ENCODE measurements around the gene DTNBP1. TPM values are rescaled to one million over a fixed set of nuclear protein-coding genes. Genes with fewer than 3 reads are reported as not detected.

DTNBP1 gene
- total and polyA plus RNA-seq, 2 experiments from 2014 or later = 9.2 to 41.6 TPM

- no peak for DNase-seq (ENCODE audit: low read depth in 1 of 2, low spot score in 1 of 2)
- H3K27ac ChIP-seq = no peak overlapping the region
- TF ChIP-seq, protein P1, sequence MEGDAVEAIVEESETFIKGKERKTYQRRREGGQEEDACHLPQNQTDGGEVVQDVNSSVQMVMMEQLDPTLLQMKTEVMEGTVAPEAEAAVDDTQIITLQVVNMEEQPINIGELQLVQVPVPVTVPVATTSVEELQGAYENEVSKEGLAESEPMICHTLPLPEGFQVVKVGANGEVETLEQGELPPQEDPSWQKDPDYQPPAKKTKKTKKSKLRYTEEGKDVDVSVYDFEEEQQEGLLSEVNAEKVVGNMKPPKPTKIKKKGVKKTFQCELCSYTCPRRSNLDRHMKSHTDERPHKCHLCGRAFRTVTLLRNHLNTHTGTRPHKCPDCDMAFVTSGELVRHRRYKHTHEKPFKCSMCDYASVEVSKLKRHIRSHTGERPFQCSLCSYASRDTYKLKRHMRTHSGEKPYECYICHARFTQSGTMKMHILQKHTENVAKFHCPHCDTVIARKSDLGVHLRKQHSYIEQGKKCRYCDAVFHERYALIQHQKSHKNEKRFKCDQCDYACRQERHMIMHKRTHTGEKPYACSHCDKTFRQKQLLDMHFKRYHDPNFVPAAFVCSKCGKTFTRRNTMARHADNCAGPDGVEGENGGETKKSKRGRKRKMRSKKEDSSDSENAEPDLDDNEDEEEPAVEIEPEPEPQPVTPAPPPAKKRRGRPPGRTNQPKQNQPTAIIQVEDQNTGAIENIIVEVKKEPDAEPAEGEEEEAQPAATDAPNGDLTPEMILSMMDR (IDR thresholded peaks at IDR 0.05; ENCODE audit: low read depth, low read length) = no peak
- no peak overlapping the region for H3K4me3 ChIP-seq
- H3K27me3 ChIP-seq = no peaks in the 10 kb centered on the region
- no peaks in the 10 kb centered on the region for H3K36me3 ChIP-seq
- peaks cover 25% of the 10 kb centered on the region for H3K4me1 ChIP-seq (ENCODE audit: low read depth)
- no peaks in the 10 kb centered on the region for H3K9me3 ChIP-seq (ENCODE audit: low read depth)
Observed at GRCh38 chr6:15481390-15482291, 181.2 kb downstream of the DTNBP1 start.

DNA sequence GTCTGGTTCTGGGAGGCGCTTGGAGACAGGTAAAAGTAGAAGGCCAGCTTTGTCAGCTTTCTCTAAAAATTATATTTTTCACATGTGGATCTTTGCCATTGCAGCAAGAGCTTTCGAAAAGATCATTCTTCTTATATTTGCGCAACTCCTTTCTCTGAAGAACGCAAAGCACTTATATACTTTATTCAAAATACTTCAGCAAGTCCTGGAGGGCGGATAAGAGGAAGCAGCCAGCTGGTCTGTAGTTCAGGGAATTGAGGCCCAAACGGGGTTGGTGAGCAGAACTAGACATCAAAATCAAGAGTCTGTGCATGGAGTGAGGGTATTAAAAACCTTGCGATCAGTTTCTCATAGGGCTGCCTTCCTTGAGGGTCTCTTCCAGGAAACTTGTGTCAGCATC is 182.3 kb downstream of the DTNBP1 start:
- TF ChIP-seq, protein P1 (IDR thresholded peaks at IDR 0.05; ENCODE audit: low read depth, low read length) = no peak
- no peaks in the 10 kb centered on the region for H3K9me3 ChIP-seq (ENCODE audit: low read depth)
- no peak for DNase-seq (ENCODE audit: low read depth in 1 of 2, low spot score in 1 of 2)

GRCh38 chr6:15479761-15480160 is 183.1 kb downstream of the DTNBP1 start:
- Histone ChIP-seq H3K36me3 (no peaks in the 10 kb centered on the region), H3K4me1 (ENCODE audit: low read depth) (peaks cover 25% of the 10 kb centered on the region), H3K27ac (no peak overlapping the region), H3K4me3 (no peak overlapping the region), H3K27me3 (no peaks in the 10 kb centered on the region), H3K9me3 (ENCODE audit: low read depth) (no peaks in the 10 kb centered on the region)
- TF ChIP-seq, protein P1 (IDR thresholded peaks at IDR 0.05; ENCODE audit: low read depth, low read length) = no peak
- no peak for DNase-seq (ENCODE audit: low read depth in 1 of 2, low spot score in 1 of 2)

More for the DNA sequence above, 182.3 kb downstream of the DTNBP1 start:
- Histone ChIP-seq H3K36me3 (no peaks in the 10 kb centered on the region), H3K4me1 (ENCODE audit: low read depth) (peaks cover 25% of the 10 kb centered on the region), H3K27me3 (no peaks in the 10 kb centered on the region), H3K27ac (no peak overlapping the region), H3K4me3 (no peak overlapping the region)

DNA sequence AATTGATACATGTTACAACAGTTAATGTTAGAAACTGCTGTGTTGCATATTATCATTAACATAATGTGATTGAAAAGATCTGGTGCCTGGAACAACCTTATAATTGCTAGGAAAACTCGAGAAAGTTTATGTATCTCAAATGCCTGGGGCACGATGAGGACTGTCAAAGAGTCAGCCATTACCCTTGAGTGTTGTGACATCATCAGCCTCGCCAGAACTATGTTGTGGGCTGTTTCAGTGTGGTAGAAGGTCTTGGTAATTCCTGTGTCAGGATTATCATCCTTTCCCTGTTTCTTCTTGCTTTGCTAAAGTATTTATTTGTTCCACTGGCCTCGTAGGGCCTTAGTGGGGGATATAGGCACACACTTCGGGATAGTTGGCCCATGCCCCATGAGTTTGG is 185.1 kb downstream of the DTNBP1 start:
- H3K27ac ChIP-seq = no peak overlapping the region
- H3K4me1 ChIP-seq (ENCODE audit: low read depth) = peaks cover 19% of the 10 kb centered on the region
- no peaks in the 10 kb centered on the region for H3K9me3 ChIP-seq (ENCODE audit: low read depth)
- no peak for DNase-seq (ENCODE audit: low read depth in 1 of 2, low spot score in 1 of 2)
- H3K36me3 ChIP-seq = no peaks in the 10 kb centered on the region
- no peak overlapping the region for H3K4me3 ChIP-seq
- TF ChIP-seq, protein P1 (IDR thresholded peaks at IDR 0.05; ENCODE audit: low read depth, low read length) = no peak
- H3K27me3 ChIP-seq = no peaks in the 10 kb centered on the region

GRCh38 chr6:15476631-15477380 is 186.0 kb downstream of the DTNBP1 start:
- TF ChIP-seq, protein P1 (IDR thresholded peaks at IDR 0.05; ENCODE audit: low read depth, low read length) = no peak
- Histone ChIP-seq H3K4me1 (ENCODE audit: low read depth) (peaks cover 12% of the 10 kb centered on the region), H3K27me3 (no peaks in the 10 kb centered on the region), H3K9me3 (ENCODE audit: low read depth) (no peaks in the 10 kb centered on the region), H3K36me3 (no peaks in the 10 kb centered on the region), H3K4me3 (no peak overlapping the region), H3K27ac (no peak overlapping the region)
- no peak for DNase-seq (ENCODE audit: low read depth in 1 of 2, low spot score in 1 of 2)
